GM12892 (cell line): ENCODE measurements around the gene CAPN1.

ENCODE experiments used
- DNase-seq: peaks from one replicate; pipeline ENCODE4 v3.0.0; 2011; ENCODE audit not compliant: insufficient read length
- FAIRE-seq: peaks from 2 replicates; lab custom pipeline; 2011; peaks lifted over from hg19 to GRCh38; lab: Jason Lieb, UNC
- POLR2A ChIP-seq: IDR thresholded peaks from 2 replicates; pipeline ENCODE4 v1.6.1; 2011; ENCODE audit warnings: low read depth, low read length, control low read depth
- POLR2AphosphoS5 ChIP-seq: IDR thresholded peaks from 2 replicates; pipeline ENCODE4 v1.6.1; 2011; ENCODE audit warnings: low read depth, low read length, control low read depth
- TAF1 ChIP-seq: IDR thresholded peaks from 2 replicates; pipeline ENCODE4 v1.6.1; 2011; ENCODE audit warnings: low read depth, mild to moderate bottlenecking, control low read depth, low read length, borderline replicate concordance

The CAPN1 gene

GRCh38 chr11:65206901-65207300 is 25.2 kb downstream of the CAPN1 start:
- no peak for FAIRE-seq
- no peak for DNase-seq
- TF ChIP-seq TAF1 (no peak), POLR2A (no peak), POLR2AphosphoS5 (no peak)

- TF ChIP-seq POLR2A: no peak
- TF ChIP-seq POLR2AphosphoS5: no peak
- no peak for TF ChIP-seq TAF1
- DNase-seq: no peak
- no peak for FAIRE-seq
Measured at GRCh38 chr11:65207918-65208784, 26.4 kb downstream of the CAPN1 start.

GRCh38 chr11:65208785-65209710 is 27.3 kb downstream of the CAPN1 start:
- FAIRE-seq (no peak), DNase-seq (no peak)
- TF ChIP-seq TAF1: no peak
- TF ChIP-seq POLR2AphosphoS5: no peak
- no peak for TF ChIP-seq POLR2A

GRCh38 chr11:65209711-65210360 is 28.1 kb downstream of the CAPN1 start:
- no peak for DNase-seq
- no peak for FAIRE-seq
- TF ChIP-seq POLR2A (no peak), TAF1 (no peak), POLR2AphosphoS5 (no peak)

- TF ChIP-seq POLR2AphosphoS5 (no peak), POLR2A (no peak), TAF1 (no peak)
- FAIRE-seq (no peak), DNase-seq (no peak)
Measured at GRCh38 chr11:65210361-65210731, 28.6 kb downstream of the CAPN1 start.

GRCh38 chr11:65210748-65211147 is 29.0 kb downstream of the CAPN1 start:
- no peak for FAIRE-seq
- no peak for TF ChIP-seq TAF1
- TF ChIP-seq POLR2AphosphoS5: no peak
- TF ChIP-seq POLR2A: no peak
- no peak for DNase-seq

GRCh38 chr11:65211293-65212105 is 29.8 kb downstream of the CAPN1 start:
- FAIRE-seq: no peak
- no peak for DNase-seq
- no peak for TF ChIP-seq POLR2A
- TF ChIP-seq TAF1: no peak
- no peak for TF ChIP-seq POLR2AphosphoS5

GRCh38 chr11:65212226-65212801 is 30.6 kb downstream of the CAPN1 start:
- no peak for FAIRE-seq
- TF ChIP-seq POLR2AphosphoS5 (0 out of 2 replicates have a peak, but pooled peaks have one; percentile 26), TAF1 (no peak)
- DNase-seq: no peak

GRCh38 chr11:65213322-65214211 is 31.8 kb downstream of the CAPN1 start:
- FAIRE-seq: peak; percentile 46
- TF ChIP-seq TAF1 (no peak), POLR2A (no peak), POLR2AphosphoS5 (no peak)

More at GRCh38 chr11:65213322-65214211, 31.8 kb downstream of the CAPN1 start:
- DNase-seq: no peak
